Stimulated activated naive B cell treated with anti-CD40 and anti-IgM and Interleukin-4, amounts not matched to agents 10 μg/mL and 1 μg/mL and 100 μg/mL, for 72 hours (primary cell): ENCODE results near the gene SPON1.
A peak's percentile ranks its signal among the peaks of the same experiment; 100 is the strongest.

Experiments
- ATAC-seq, 2 donors: fragments of 150-1000 bp; cut with Tn5 transposase; replicated peaks; 2 replicates each; pipeline ENCODE4 v1.10.0; 2021; ENCODE audit warnings: moderate library complexity in 1 of 2
- DNase-seq: peaks from one replicate; pipeline ENCODE4 v3.0.0; 2021
- H3K27ac Mint-ChIP-seq: one replicate; pipeline ENCODE4 v1.8.0; 2022; ENCODE audit warnings: mild to moderate bottlenecking, mixed read lengths
- H3K27me3 Mint-ChIP-seq, 2 donors: one replicate each; pipeline ENCODE4 v1.8.0; 2022; ENCODE audit warnings: mixed read lengths in 2 of 2
- H3K36me3 Mint-ChIP-seq, 2 donors: one replicate each; pipeline ENCODE4 v1.8.0; 2022; ENCODE audit warnings: mixed read lengths in 2 of 2, mild to moderate bottlenecking in 1 of 2
- H3K4me1 Mint-ChIP-seq, 2 donors: one replicate each; pipeline ENCODE4 v1.8.0; 2022; ENCODE audit warnings: mixed read lengths in 2 of 2, mild to moderate bottlenecking in 1 of 2
- H3K4me3 Mint-ChIP-seq, 2 donors: one replicate each; pipeline ENCODE4 v1.8.0; 2022; ENCODE audit warnings: mild to moderate bottlenecking in 2 of 2, mixed read lengths in 2 of 2, moderate library complexity in 1 of 2
- H3K9me3 Mint-ChIP-seq, 2 donors: one replicate each; pipeline ENCODE4 v1.8.0; 2022; ENCODE audit warnings: mixed read lengths in 2 of 2, mild to moderate bottlenecking in 1 of 2

Gene SPON1

DNA sequence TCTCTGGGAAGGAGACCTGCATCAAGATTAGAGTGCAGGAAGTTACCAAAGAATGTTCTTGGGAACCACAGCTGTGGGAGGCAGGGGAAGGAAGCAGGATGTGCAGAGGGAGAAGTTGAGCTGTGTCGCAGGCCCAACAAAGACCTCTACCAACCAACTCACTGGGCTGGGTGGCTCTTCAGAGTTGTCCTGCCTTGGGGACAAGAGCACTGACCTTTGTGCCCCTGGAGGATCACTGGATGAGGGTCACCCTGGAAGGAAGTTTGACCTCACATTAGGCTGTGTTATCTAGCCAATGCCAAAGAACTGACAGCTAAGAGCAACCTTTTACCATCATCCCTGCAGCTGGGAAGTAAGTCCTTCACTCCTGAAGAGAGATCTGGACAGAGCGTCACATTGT is 265.8 kb downstream of the SPON1 start:
- ATAC-seq (no peak), DNase-seq (no peak)
- no peak overlapping the region for H3K4me3 Mint-ChIP-seq
- no peak overlapping the region for H3K27ac Mint-ChIP-seq
- peaks cover 22 to 23% of the 10 kb centered on the region in 2 donors for H3K27me3 Mint-ChIP-seq
- peaks cover 3% of the 10 kb centered on the region in 2 donors for H3K9me3 Mint-ChIP-seq
- H3K36me3 Mint-ChIP-seq = no peaks in the 10 kb centered on the region
- H3K4me1 Mint-ChIP-seq = peaks cover 6 to 11% of the 10 kb centered on the region in 2 donors

DNA sequence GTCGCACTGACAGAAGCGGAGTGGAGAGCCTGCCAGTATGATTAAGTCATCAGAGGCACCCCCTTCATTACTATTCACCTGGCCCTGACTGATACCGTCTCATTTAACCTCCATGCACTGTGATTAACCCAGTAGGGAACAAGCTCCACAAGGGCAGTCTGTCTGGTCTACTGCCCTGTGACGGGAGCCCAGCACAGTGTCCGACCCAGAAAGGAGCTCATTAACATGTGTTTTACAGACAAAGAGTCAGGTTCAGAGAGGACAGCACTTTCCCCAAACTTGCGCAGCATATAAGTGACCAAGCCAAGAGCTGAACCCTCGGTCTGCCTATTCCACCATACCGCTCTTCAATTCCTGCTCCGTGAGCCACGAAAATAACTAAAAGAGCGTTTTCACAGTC is 266.9 kb downstream of the SPON1 start:
- Mint-ChIP-seq H3K27me3 (peaks cover 22 to 23% of the 10 kb centered on the region in 2 donors), H3K27ac (no peak overlapping the region), H3K9me3 (peaks cover 3% of the 10 kb centered on the region in 2 donors), H3K36me3 (no peaks in the 10 kb centered on the region), H3K4me3 (no peak overlapping the region), H3K4me1 (peaks cover 2 to 4% of the 10 kb centered on the region in 2 donors)
- ATAC-seq = no peak
- DNase-seq = no peak

DNA sequence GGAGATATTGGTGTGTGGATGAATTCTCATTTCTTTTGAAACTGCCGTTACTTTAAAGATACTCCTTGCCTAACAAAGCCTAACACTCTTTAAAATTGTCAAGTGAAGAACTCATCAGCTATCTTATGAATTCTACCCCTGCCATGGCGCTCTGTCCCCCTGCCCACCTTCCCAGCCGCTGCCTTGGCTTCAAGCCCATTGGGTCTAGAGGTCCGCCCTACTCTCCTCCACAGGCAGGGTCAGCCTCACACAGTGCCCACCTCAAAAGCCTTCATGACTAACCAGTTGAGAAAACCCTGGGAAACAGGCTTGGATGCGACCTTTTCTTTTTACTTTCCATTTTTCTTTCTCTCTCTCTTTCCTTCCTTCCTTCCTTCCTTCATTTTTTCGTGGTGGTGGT is 267.9 kb downstream of the SPON1 start:
- Mint-ChIP-seq H3K27ac (no peak overlapping the region), H3K36me3 (no peaks in the 10 kb centered on the region), H3K4me3 (no peak overlapping the region), H3K4me1 (peaks cover 0 to 5% of the 10 kb centered on the region in 2 donors), H3K27me3 (peaks cover 22 to 23% of the 10 kb centered on the region in 2 donors), H3K9me3 (peaks cover 3% of the 10 kb centered on the region in 2 donors)
- DNase-seq (no peak), ATAC-seq (no peak)

DNA sequence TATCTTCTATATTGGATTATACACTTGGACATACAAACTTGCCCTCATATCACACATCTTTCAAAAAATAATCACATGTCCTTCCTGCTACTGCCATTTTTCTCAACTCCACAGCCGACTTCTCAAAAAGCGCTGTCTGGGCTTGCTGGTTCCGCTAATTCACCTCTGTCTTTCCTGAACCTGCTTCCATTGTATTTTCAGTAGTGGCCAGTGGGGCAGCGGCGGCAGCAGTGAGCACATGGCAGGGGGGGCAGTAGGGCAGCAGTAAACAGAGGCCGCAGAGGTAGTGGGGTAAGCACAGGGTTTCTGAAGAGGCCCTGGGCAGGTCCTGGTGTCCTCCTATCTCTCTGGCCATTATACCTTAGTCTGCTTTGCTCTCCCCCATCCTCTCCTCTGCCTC is 270.1 kb downstream of the SPON1 start:
- Mint-ChIP-seq H3K4me1 (peaks cover 20 to 28% of the 10 kb centered on the region in 2 donors), H3K4me3 (no peak overlapping the region), H3K27me3 (peaks cover 22 to 23% of the 10 kb centered on the region in 2 donors), H3K36me3 (no peaks in the 10 kb centered on the region), H3K27ac (no peak overlapping the region), H3K9me3 (no peaks in the 10 kb centered on the region)
- DNase-seq (no peak), ATAC-seq (no peak)

DNA sequence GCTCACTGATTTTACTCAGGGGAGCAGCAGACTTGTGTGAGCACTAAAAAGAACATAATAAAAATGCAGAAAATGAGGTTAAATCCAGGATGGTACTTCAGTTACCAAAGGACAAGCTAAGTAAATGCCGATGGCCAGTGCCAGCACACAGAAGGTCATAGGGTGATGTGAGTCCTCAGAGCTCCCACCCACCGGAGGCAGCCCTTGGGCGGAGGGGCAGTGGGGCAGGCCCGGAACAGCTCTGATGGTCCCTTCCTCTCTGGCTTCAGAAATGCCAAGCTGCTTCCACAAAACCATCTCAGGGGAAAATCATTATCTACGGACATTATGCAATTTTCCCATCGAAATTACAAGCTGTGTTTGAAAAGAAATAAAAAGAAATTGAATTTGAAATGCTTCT is 271.9 kb downstream of the SPON1 start:
- H3K4me1 Mint-ChIP-seq = peaks cover 30 to 40% of the 10 kb centered on the region in 2 donors
- DNase-seq (no peak), ATAC-seq (no peak)
- no peaks in the 10 kb centered on the region for H3K9me3 Mint-ChIP-seq
- no peak overlapping the region for H3K4me3 Mint-ChIP-seq
- peaks cover 17% of the 10 kb centered on the region in 2 donors for H3K27me3 Mint-ChIP-seq
- H3K36me3 Mint-ChIP-seq = no peaks in the 10 kb centered on the region
- no peak overlapping the region for H3K27ac Mint-ChIP-seq

DNA sequence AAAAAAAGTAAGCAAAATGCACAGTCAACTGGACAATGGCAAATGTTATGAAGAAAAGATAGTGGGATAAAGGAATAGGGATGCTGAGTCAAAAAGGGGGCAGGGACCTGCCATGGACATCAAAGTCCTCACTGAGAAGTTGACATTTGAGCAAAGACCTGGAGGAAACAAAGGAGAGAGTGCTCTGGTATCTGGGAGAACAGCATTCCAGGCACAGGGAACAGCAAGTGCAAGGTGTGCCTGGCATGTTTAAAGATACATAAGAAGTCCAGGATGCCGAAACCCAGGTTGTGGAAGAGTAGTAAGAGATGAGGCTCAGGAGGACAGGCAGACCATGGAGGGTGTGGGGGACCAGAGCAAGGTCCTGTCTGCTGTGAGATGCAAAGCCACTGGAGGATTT is 273.2 kb downstream of the SPON1 start:
- DNase-seq (no peak), ATAC-seq (no peak)
- no peak overlapping the region for H3K27ac Mint-ChIP-seq
- H3K9me3 Mint-ChIP-seq = no peaks in the 10 kb centered on the region
- H3K4me3 Mint-ChIP-seq = peak overlapping the region in 1 of 2 donors; percentile 43
- no peaks in the 10 kb centered on the region for H3K36me3 Mint-ChIP-seq
- H3K27me3 Mint-ChIP-seq = peaks cover 9 to 11% of the 10 kb centered on the region in 2 donors
- H3K4me1 Mint-ChIP-seq = peaks cover 30 to 40% of the 10 kb centered on the region in 2 donors

DNA sequence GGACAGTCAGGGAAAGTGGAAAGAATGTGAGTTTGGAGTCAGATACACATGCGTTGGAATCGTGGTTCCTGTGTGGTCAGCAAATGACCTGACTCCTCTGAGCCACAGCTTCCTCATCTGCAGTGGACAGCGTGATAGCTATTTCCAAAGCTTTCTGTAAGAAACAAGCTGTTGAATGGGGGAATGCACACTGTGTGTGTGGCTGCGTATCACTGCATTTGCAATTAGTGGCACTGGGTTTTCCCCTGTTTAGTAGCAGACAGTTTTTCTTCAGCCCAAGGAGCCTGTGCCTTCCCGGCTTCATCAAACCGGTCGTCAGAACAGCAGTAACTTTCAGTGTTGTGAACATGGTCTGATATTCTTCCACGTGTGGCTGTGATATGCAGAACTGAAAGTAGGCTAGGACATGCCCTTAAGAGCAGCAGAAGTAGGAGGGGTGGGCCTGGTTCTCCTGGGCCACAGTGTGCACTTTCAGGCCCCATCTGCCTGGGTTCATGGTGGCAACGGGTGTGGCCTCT is 275.0 kb downstream of the SPON1 start:
- DNase-seq = peak; percentile 76
- peak overlapping the region; percentile 43 to 49 for H3K4me3 Mint-ChIP-seq
- H3K36me3 Mint-ChIP-seq = no peaks in the 10 kb centered on the region
- H3K4me1 Mint-ChIP-seq = peaks cover 30 to 53% of the 10 kb centered on the region in 2 donors
- ATAC-seq = peak; percentile 98
- H3K27ac Mint-ChIP-seq = peak overlapping the region; percentile 88
- no peaks in the 10 kb centered on the region for H3K9me3 Mint-ChIP-seq
- H3K27me3 Mint-ChIP-seq = peaks cover 4 to 5% of the 10 kb centered on the region in 2 donors

DNA sequence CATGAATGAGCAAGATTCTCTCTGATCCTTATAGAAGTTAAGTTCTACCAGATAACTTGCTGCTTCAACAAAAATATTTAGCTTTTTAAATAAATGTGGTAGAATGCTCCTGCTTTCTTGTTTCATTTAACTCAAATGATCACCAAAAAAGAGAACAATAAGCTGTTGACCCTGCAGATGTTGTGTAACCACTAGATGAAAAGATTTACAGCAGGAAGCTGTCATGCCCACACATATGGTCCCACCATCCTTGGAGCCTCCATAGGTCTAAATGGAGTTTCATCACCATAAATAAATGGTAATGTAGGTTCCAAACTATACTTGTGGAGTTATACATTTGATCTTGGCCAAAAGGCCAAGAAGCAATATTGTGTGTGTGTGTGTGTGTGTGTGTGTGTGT is 277.7 kb downstream of the SPON1 start:
- peaks cover 30 to 57% of the 10 kb centered on the region in 2 donors for H3K4me1 Mint-ChIP-seq
- H3K36me3 Mint-ChIP-seq = no peaks in the 10 kb centered on the region
- no peak overlapping the region for H3K27ac Mint-ChIP-seq
- peaks cover 0 to 21% of the 10 kb centered on the region in 2 donors for H3K27me3 Mint-ChIP-seq
- no peaks in the 10 kb centered on the region for H3K9me3 Mint-ChIP-seq
- H3K4me3 Mint-ChIP-seq = no peak overlapping the region
- DNase-seq (no peak), ATAC-seq (no peak)

DNA sequence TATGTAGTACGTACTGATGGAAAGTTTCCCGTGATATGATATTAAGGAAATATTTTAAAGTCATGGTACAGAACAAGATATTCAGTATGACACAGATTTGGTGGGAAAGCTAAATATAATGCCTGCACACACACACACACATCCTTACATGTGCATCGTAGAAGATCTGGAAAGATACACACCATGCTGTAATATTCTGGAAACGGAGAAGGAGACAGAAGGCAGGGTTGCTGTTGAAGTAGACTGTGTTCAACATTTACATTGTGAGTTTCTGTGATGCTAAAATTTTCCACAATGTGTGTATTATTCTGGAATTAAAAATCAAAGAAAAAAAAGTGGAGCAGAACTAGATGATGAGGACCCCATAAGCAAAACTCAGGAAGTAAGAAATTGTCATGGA is 278.4 kb downstream of the SPON1 start:
- no peak for ATAC-seq
- peaks cover 26 to 50% of the 10 kb centered on the region in 2 donors for H3K4me1 Mint-ChIP-seq

DNA sequence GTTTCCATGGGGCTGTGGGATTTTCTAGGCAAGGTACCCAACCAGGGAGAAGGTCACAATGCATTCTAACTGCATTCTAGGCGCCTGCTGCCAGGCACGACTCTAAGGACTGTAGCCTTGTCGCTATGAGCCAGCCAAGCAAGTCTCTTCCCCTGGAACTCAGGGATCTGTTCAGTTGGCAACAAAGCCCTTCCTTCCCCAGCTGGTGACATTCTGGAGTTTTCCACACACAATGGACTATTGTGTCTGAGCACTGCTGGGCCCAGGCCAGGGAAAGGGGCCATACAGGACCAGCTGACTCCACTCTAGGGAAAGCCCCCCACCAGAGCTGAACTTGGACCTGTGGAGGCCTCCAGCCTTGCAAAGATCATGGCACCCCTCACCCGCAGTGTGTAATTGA is 279.7 kb downstream of the SPON1 start:
- H3K27me3 Mint-ChIP-seq = peaks cover under 1 to 22% of the 10 kb centered on the region in 2 donors
- no peak overlapping the region for H3K4me3 Mint-ChIP-seq
- no peak overlapping the region for H3K27ac Mint-ChIP-seq
- ATAC-seq = no peak
- peaks cover 13 to 38% of the 10 kb centered on the region in 2 donors for H3K4me1 Mint-ChIP-seq
- no peaks in the 10 kb centered on the region for H3K36me3 Mint-ChIP-seq
- DNase-seq = no peak
- H3K9me3 Mint-ChIP-seq = no peaks in the 10 kb centered on the region

More for the DNA sequence above, 278.4 kb downstream of the SPON1 start:
- no peaks in the 10 kb centered on the region for H3K36me3 Mint-ChIP-seq
- H3K4me3 Mint-ChIP-seq = no peak overlapping the region
- no peak for DNase-seq
- H3K27me3 Mint-ChIP-seq = peaks cover 0 to 21% of the 10 kb centered on the region in 2 donors
- no peak overlapping the region for H3K27ac Mint-ChIP-seq
- no peaks in the 10 kb centered on the region for H3K9me3 Mint-ChIP-seq

DNA sequence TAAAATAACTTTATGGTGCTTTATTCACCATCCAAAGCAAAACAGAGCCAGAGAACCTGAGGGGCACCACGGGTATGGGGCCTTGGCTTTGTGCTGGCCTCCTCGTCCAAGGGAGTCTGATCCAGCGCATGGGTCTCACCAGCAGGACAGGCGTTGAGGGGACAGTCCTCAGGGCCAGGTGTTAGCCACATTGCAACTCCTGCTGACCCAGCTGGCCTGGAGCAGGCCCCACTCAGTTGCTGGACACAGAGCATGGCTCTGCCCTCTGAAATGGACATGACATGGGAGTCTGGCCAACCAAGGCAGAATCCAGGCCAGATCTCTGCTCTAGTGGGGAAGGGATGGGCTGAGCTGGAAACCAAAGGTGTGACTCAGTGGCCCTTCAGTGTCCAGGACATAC is 280.2 kb downstream of the SPON1 start:
- Mint-ChIP-seq H3K36me3 (no peaks in the 10 kb centered on the region), H3K9me3 (no peaks in the 10 kb centered on the region), H3K4me3 (no peak overlapping the region), H3K27ac (no peak overlapping the region), H3K4me1 (peaks cover 9 to 32% of the 10 kb centered on the region in 2 donors), H3K27me3 (peaks cover 6 to 27% of the 10 kb centered on the region in 2 donors)
- ATAC-seq (no peak), DNase-seq (no peak)

DNA sequence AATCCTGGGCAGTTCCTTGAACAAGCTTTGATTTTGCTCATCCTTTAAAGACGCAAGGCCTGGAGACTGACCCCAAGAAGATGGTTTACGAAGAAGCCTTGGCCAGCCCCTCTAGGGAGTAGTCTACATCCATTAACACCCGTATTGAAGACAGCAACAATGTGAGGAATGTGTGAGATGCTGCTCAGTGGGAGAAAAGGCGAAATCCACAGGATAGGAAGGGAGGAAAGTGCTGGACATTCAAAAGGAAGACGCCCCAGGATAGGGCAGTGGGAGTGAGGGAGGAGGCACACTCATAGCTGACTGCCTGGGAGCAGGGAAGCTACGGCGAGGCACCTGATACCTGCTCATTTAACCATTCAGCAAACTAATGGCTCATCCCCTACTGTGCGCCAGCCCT is 282.4 kb downstream of the SPON1 start:
- H3K27me3 Mint-ChIP-seq = peaks cover 10 to 32% of the 10 kb centered on the region in 2 donors
- DNase-seq (no peak), ATAC-seq (no peak)
- no peaks in the 10 kb centered on the region for H3K36me3 Mint-ChIP-seq
- H3K27ac Mint-ChIP-seq = no peak overlapping the region
- no peak overlapping the region for H3K4me3 Mint-ChIP-seq
- no peaks in the 10 kb centered on the region for H3K9me3 Mint-ChIP-seq
- H3K4me1 Mint-ChIP-seq = peaks cover 8 to 32% of the 10 kb centered on the region in 2 donors

DNA sequence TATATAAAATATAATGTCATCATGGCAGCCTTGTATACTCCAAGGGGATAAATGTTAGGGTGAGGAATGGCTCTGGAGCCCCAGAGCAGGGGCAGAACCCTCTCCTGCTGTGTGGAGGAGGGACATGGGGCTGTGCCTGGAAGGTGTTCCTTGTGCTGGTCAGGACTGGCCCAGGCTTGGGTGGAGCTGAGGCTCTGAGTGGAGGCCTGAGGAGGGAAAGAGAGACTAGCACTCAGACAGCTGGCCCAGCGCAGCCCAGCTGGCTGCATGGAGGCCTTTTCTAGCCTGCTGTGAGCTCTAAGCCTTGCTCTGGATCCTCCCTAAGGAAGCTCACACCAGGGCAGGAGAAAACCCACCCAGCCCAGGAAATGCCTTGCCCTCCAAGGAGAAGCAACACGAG is 282.9 kb downstream of the SPON1 start:
- Mint-ChIP-seq H3K36me3 (no peaks in the 10 kb centered on the region), H3K27ac (no peak overlapping the region), H3K4me3 (no peak overlapping the region), H3K4me1 (peaks cover 8 to 32% of the 10 kb centered on the region in 2 donors), H3K9me3 (no peaks in the 10 kb centered on the region), H3K27me3 (peaks cover 10 to 32% of the 10 kb centered on the region in 2 donors)
- no peak for DNase-seq
- ATAC-seq = no peak

DNA sequence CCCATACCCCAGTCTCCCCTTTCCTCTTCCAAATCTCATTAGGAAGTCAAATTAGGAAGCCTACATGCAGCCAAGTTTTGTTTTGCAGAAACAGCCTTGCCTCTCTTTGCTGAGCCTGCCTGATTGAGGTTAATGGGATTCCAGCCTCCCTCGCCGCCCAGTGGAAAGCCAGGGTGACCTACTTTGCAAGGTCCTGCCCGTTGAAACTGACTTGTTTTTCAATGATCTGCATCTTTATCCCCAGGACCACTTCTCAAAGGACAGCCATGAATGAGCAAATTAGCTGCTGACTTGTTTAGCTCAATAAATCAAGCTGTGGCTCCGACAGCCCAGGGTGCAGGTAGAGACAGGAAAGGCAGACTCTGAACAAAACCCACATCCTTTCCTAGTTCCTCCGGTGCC is 286.1 kb downstream of the SPON1 start:
- DNase-seq (no peak), ATAC-seq (peak in 1 of 2 donors; percentile 29)
- Mint-ChIP-seq H3K27me3 (peaks cover 10 to 26% of the 10 kb centered on the region in 2 donors), H3K36me3 (no peaks in the 10 kb centered on the region), H3K4me3 (no peak overlapping the region), H3K4me1 (peaks cover 8 to 17% of the 10 kb centered on the region in 2 donors), H3K9me3 (no peaks in the 10 kb centered on the region), H3K27ac (no peak overlapping the region)

DNA sequence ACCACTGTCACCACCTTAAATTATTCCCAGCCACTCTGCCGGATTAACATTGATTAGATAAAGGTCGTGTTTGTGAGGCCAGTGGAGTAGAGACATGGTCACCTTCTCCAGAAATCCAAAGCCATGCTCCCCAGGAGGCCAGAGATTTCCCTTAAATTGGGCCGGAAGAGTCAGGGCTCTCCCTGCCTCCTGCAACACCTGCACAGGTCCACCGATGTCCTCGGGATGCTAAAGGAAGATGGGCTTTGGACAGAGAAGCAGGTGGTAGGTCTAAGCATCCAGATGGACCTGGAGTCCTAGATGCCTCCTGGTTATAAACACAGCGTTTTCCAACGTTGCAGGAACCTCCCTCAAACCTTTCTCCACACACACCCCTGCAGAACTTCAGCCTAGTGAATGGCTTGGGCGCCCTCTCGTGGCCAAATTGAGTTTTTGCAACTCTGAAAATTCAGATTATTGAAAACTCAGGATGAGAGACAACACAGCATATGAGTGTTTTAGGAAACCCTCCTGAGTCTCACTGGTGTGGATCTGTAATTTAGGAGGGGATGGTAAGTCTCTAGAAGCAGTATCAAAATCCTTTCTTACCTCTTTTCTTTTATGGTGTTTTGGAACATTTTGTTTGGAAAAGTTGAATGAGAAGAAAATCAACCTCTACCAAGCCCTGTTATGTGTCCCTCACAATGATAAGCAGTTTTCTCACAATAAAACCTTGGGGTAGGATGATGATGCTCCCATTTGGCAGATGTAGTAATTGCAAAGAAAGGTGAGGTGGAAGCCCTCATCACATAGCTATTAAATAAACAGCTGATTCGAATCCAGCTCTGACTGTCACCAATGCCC is 286.8 kb downstream of the SPON1 start:
- Mint-ChIP-seq H3K27ac (no peak overlapping the region), H3K4me1 (peaks cover 8 to 11% of the 10 kb centered on the region in 2 donors), H3K9me3 (no peaks in the 10 kb centered on the region), H3K27me3 (peaks cover 10 to 24% of the 10 kb centered on the region in 2 donors), H3K4me3 (no peak overlapping the region), H3K36me3 (no peaks in the 10 kb centered on the region)
- ATAC-seq = peak; percentile 56 to 71
- peak; percentile 31 for DNase-seq
